GM21825 (cell line): ENCODE data around the gene PHACTR1.
"Not testable (repeated sequence)": the region's sequence is repeated elsewhere in the genome, so short reads cannot be mapped to it uniquely, and the experiment has no call there.

Source experiments
- ATAC-seq: cut with Tn5 transposase; IDR thresholded peaks from one replicate; pipeline ENCODE4 v1.9.1; 2021; ENCODE audit warnings: mild to moderate bottlenecking, moderate library complexity; ENCODE audit not compliant: unreplicated experiment

PHACTR1 gene

DNA sequence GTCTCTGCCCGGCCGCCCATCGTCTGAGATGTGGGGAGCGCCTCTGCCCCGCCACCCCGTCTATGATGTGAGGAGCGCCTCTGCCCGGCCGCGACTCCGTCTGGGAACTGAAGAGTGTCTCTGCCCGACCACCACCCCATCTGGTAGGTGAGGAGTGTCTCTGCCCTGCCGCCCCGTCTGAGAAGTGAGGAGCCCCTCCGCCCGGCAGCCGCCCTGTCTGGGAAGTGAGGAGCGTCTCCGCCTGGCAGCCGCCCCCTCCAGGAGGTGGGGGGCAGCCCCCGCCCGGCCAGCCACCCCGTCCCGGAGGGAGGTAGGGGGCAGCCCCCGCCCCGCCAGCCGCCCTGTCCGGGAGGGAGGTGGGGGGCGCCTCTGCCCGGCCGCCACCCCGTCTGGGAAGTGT, 417.3 kb downstream of the PHACTR1 start:
- not testable (repeated sequence) for ATAC-seq

DNA sequence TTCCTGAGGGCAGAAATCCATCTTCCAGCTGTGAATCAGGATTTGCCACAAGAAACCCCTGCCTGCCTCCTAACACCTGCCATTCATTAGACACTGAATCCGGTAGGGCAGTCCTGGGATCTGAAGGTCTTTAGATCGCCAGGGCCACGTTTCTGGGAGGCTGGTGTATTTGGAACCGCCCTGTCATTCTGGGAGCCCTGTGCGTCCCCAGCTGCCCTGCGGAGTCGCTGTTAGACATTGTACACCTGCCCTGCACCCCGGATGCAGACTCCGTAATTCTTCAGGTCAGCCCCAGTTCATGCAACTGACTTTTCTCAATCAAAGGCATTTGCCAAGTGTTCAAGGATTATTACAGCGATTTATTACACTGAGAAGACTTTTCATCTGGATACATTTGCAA, 418.6 kb downstream of the PHACTR1 start:
- ATAC-seq: no peak

GRCh38 chr6:13139119-13139518, 422.6 kb downstream of the PHACTR1 start:
- ATAC-seq: no peak

- no peak for ATAC-seq
These were observed 424.4 kb downstream of the PHACTR1 start for GRCh38 chr6:13140980-13141379.

GRCh38 chr6:13141387-13141786, 424.8 kb downstream of the PHACTR1 start:
- no peak for ATAC-seq

DNA sequence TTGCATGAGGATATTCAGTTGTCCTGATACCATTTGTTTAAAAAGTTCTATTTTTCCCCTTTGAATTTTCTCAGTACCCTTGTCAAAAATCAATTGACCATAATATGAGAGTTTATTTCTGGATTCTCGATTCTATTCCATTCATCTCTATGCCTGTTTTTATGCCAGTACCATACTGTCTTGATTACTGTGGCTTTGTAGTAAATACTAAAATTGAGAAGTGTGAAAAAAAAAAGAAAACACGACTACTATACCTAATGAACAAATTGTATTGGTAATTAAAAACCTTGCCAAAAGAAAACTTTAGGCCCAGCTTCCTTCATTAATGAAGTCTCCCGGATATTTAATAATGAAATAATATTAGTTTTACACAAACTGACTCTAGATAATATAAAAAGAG, 426.0 kb downstream of the PHACTR1 start:
- ATAC-seq: no peak

DNA sequence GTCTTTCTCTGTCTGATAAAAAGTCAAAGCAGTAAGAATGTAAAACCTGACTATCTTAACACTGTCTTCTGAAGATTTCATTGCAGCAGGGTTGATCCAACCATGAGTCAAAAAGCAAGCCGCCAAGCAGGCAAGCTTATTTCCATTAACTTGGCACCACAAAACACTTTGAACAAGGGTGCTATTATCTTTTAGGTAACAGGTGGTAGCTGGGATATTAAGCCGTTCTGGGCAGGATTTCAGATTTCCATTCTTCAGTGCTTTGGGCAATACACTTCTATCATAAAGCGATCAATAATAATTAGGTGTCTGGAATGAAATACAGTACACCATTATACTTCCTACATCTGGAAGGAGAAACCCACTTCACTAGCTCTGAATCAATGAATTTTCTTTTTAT, 429.9 kb downstream of the PHACTR1 start:
- ATAC-seq: no peak

GRCh38 chr6:13147376-13147775, 430.8 kb downstream of the PHACTR1 start:
- ATAC-seq: no peak

- no peak for ATAC-seq
These were observed 431.2 kb downstream of the PHACTR1 start for GRCh38 chr6:13147782-13148181.

DNA sequence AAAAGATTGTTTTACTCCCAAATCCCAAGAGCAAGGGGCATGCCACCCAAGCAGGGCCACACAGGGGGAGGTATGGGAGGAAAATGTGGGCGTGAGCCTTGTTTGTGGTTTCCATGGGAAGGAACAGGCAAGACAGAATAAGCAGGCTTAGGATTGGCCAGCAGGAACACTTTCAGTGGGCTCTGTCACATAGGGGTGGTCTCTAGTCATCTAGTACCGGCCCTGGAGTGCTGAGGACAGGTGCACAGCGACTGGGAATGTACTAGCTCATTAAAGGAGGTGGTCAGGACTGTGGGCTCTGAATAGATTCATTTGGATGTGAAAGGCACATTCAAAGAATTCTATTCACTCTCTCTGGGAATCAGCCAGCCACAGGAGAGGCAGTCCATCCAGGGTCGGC, 436.2 kb downstream of the PHACTR1 start:
- ATAC-seq: no peak

- no peak for ATAC-seq
These were observed 439.8 kb downstream of the PHACTR1 start for GRCh38 chr6:13156381-13156780.

- no peak for ATAC-seq
These were observed 440.7 kb downstream of the PHACTR1 start for GRCh38 chr6:13157293-13157692.

DNA sequence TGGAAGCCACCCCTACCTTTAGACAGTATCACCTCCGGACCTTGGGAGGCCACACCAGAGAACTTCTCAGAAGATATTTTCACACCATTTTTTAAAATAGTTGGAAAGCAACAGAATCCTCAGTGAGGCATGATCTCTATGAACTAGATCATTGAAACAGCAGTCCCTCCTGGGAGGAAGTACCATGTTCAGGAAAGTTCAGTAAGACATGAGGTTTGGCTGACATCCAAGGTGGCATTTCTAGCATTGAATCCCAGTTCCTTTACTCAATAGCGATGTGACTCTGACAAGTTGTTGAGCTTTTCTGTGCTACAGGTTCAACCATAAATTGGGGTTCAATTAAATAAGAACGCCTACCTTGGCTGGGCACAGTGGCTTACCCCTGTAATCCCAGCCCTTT, 442.7 kb downstream of the PHACTR1 start:
- no peak for ATAC-seq

DNA sequence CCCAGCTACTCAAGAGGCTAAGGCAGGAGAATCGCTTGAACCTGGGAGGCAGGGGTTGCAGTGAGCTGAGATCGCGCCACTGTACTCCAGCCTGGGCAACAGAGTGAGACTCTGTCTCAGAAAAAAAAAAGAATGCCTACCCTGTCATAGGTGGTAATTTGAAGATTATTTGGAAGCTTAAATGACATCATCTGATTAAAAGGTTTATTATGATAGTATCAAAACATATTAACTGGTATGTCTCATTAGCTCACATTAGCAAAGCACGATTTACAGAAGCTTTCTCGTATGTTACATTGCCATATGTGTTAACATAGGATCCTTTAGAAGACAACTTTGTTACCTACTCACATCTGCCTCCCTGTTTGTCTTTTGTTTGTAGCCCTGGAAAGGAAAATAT, 443.3 kb downstream of the PHACTR1 start:
- not testable (repeated sequence) for ATAC-seq

GRCh38 chr6:13163161-13163944, 446.8 kb downstream of the PHACTR1 start:
- no peak for ATAC-seq

- no peak for ATAC-seq
These were observed 447.7 kb downstream of the PHACTR1 start for GRCh38 chr6:13164291-13164690.

DNA sequence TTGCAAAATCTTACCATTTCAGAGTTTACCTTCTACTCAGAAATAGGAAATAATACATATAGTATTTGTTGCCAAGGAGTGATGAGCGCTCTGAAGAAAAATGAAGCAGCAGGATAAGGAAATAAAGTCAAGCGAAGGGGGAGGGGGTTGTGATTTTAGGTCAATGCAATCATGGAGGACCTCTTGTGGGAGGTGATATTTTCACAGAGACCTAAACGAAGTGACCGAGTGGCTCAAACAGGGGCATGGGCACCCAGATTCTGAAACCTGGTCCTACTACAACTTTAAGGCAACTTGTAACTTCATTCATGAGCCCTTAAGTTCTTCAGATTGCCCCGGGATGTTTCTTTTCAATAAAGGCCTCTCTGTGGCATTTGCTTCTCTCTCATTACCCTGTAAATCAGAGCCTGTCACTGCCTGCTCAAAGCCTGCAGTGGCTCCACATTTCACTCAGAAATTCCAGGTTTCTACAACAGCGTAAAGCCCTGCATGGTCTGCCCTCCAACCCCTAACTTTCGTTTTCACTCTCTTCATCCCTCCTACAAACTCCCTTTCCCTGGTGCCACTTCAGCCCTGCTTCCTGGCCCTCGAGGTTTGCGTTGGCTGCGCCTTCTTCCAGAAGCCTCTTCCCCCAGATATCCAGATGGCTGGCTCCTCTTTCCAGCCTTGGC, 449.1 kb downstream of the PHACTR1 start:
- no peak for ATAC-seq

DNA sequence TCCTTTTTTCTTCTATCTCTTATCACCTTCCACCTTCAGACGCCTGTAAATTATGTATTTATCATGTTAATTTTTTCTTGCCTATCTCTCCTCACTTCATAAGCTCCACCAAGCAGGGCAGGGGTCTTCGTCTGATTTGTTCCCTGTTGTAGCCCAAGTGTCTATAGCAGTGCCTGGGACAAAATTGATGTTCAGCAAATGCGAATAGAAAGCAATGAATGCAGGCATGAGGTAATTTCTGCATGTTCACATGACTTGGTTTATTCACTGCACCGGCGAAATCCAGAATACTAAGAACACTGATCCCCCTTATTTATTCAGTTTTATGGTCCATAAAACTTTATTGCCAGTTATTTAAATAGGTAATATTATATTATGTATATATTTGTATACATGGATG, 449.7 kb downstream of the PHACTR1 start:
- no peak for ATAC-seq

DNA sequence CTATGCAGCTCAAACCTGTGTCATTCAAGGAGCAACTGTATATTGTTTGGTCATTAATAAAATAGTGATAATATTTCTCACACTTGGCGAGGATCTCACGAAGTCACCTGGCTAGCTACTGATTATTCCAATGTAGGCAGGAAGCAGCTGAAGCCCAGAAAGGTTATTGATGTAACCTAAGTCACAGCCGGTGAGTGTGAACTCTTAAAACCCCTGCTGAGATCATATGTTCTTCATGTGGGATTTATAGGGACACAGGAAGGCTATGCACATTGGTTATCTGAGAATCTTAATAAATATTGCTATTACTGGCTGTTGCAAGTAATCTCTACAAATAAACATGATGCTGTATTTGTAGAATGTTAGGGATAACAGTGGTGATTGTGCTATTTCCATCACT, 450.3 kb downstream of the PHACTR1 start:
- ATAC-seq: no peak

GRCh38 chr6:13172291-13172690, 455.7 kb downstream of the PHACTR1 start:
- ATAC-seq: no peak

GRCh38 chr6:13175087-13175486, 458.5 kb downstream of the PHACTR1 start:
- ATAC-seq: no peak

DNA sequence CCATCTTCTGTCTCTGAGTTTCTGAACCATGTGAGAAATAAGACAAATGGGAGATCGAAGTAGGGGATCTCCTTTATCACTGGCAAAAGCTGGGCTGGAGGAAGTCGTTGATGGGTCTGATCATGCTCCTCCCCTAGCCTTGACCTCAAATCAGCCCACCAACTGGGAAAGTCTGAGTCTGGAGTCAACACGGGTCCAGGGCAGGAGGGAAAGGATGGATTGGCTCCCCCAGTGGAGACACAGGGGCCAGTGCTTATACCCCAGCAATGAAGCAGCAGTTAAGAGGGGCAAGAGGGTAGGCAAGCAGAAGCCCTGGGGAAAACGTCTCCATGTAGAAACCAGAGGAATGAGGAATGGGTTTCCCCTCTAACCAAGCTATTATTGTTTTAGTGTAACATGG, 459.2 kb downstream of the PHACTR1 start:
- ATAC-seq: no peak

DNA sequence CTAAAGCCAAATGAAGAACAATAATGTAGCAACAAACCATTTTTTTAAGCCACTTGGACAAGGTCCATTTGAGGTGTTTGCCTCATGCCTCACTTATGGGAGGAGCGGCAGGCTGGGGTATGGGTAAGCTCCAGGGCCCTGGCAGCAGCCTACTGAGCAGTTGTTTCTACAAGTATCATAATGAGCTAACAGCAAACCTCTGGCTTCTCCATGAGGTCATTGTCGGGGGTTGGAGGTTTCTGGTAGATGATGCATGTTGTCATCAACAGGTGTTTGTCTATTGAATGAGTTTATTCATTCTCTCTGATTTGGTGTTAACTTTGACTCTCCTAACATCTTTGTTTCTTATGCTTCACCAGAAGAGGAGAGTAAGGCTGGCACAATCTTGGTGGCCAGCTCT, 461.1 kb downstream of the PHACTR1 start:
- no peak for ATAC-seq
